OCI-M1 (cell line): Measurements from ENCODE around the gene KCNK17.
"Not testable (repeated sequence)": the region's sequence is repeated elsewhere in the genome, so short reads cannot be mapped to it uniquely, and the experiment has no call there.

Source experiments
- DNase-seq: peaks from one replicate; lab custom pipeline; 2025; lab: John Stamatoyannopoulos, UW

The KCNK17 gene

GRCh38 chr6:39302011-39302410 is 12.2 kb downstream of the KCNK17 start:
- no peak for DNase-seq

GRCh38 chr6:39301606-39302005 is 12.6 kb downstream of the KCNK17 start:
- peak; percentile 14 for DNase-seq

GRCh38 chr6:39300739-39301138 is 13.5 kb downstream of the KCNK17 start:
- peak; percentile 87 for DNase-seq

DNA sequence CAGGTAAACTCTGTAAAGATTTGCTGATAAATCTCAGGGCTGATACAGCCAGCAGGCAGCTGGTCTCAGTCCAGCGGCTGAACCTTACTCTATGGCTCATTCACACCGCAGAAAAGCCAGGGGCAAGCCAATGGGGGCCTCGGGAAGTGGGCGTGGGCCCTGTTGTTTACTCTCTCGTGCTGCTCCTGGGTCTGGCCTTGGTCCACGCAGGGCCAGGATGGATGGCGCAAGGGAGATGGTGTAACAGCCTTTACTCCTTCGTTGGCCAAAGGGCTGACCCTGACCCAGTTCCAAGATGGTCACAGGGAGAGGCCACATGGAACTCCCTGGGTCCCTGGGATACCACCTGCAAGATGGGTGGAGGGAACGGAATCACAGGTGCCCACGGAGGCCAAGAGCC is 16.2 kb downstream of the KCNK17 start:
- DNase-seq = no peak

DNA sequence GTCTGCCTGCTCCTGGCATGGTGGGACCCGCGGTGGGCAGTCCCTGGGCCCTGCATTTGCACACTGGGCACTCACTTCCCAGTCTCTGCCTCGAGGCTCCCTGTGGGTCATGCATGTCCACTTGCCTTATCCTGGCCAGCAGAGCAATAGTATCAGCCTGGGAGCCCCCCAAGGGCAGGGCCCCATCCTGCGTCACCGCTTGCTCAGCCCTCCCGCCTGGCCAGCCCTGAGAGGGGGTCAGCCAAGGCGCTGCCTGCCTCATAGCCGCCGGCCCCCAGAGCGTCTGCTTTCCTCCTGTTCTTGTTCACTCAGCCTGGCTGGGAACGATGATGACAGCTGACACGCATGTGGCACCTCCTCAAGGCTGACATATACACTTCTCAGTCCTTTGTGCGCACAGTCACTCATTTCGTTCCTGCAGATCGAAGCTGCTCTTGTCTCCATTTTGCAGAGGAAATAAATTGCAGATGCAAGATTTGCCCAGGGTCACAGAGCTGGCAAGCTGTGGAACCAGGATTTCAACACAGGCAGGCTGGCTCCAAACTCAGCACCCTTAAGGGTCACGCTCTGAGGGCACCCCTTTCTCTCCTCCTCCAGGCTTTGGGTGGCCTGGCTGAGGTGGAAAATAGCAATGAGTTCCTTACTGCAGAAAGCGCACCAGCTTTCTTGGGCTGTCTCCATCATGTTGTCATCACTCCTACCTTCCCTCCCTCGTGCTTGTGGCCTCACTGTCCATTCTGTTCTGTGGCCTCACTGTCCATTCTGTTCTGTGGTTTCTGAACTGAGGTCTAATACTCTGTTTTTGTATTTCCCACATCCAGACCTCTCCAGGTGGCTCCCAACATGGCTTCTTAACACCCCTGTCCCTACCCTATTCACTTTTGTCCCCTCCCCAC is 17.2 kb downstream of the KCNK17 start:
- DNase-seq = no peak

DNA sequence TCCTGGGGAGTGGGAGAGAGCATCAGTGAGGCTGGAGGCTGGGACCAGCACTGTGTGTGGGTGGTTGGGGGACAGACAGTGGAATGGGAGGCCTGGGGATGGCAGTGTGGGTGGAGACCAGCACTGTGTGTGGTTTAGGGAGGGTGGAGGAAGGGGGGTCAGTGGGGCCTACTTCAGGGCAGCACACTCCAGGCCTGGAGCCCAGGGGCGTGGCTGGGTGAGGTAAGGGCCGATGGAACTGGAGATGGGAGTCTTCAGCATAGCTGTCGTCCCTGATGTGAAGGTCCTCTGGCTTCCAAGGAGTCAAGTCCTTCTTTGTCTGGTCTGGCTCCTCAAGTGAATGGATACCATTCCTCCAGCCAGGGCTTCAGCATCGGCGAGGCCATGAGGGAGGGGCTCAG is 18.6 kb downstream of the KCNK17 start:
- no peak for DNase-seq

DNA sequence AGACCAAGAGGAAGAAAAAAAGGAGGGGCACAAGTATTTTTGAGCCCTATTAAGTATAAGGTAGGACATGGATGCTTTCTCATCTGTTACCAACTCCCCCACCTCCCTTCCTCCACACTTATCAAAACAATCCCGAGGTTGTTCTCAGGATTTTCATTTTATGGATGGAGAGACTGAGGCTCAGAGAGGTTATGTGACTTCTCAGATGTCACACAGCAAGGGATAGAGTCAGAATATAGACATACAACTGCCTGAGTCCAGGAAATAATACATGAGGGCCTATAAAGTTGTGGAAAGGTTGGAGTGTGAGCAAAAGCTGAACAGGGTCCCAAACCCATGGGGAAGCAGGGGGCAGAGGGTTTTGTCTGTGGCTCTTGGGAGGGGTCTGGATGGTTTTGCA is 19.3 kb downstream of the KCNK17 start:
- no peak for DNase-seq

GRCh38 chr6:39294133-39294532 is 20.1 kb downstream of the KCNK17 start:
- no peak for DNase-seq

DNA sequence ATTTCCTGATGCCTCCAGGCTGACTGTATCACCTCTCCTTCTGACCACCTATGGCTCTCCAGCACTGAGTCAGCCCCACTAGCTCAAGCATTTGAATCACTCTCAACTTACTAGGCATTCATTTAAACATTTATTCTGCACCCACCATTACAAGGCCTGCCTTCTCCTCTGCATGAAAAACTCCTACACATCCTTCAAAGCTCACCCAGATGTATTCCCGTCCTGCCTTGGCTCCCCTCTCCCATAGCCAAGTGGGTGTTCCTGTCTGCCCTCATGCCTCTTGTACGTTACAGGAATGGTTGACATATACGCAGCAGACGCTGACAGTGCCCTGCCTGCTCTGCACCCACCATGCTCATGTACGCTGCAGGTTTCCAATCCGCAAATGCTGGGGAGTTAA is 21.6 kb downstream of the KCNK17 start:
- no peak for DNase-seq

GRCh38 chr6:39289490-39289889 is 24.7 kb downstream of the KCNK17 start:
- DNase-seq = no peak

GRCh38 chr6:39287601-39288000 is 26.6 kb downstream of the KCNK17 start:
- DNase-seq = no peak

DNA sequence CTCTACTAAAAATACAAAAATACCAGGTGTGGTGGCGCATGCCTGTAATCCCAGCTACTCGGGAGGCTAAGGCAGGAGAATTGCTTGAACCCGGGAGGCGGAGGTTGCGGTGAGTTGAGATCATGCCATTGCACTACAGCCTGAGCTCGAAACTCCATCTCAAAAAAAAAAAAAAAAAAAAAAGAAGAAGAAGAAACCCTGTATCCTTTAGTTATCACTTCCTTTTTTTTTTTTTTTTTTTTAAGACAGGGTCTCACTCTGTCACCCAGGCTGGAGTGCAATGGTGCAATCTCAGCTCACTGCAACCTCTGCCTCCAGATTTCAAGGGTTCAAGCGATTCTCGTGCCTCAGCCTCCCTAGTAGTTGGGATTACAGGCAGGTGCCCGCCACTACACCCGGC is 27.6 kb downstream of the KCNK17 start:
- DNase-seq = not testable (repeated sequence)

DNA sequence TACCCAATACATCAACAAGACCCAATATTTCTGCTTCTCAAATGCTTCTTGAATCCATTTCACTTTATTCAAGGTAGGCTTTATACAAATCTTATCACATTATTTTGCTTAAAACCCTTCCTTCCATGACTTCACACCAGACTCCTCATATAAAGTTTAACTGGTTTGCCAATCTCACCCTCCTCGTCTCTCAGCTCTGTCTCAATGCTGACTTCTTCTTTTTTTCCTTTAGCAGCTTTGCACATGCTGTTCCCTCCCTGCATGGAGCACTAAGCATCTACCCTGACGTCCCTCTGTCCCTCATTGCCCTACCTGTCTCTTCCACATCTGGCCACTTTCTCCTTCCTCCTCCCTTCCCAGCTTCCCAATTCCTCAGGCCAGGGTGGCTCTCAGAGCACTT is 31.4 kb downstream of the KCNK17 start:
- DNase-seq = peak; percentile 18

- DNase-seq = no peak
Observed at GRCh38 chr6:39281312-39281980, 32.8 kb downstream of the KCNK17 start.

GRCh38 chr6:39280247-39280731 is 33.9 kb downstream of the KCNK17 start:
- no peak for DNase-seq

DNA sequence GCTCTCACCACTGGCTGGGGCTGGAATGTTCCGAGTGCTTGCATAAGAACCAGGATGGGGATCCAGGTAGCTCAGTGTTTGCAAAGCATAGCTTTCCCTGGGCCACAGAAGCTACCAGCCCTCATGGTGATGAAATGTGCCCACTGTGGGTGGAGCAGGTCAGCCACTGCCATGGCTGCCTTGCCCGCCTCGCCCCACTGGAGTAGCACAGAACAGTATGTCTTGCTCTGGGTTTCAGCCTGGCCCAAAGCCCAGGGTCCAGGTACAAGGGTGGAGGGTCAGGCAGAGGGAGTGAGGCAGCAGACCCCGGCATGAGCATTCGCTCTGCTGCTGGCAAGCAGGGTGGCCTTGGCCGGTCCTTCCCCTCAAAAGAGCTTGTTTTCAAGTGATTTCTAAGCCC is 34.7 kb downstream of the KCNK17 start:
- DNase-seq = no peak

DNA sequence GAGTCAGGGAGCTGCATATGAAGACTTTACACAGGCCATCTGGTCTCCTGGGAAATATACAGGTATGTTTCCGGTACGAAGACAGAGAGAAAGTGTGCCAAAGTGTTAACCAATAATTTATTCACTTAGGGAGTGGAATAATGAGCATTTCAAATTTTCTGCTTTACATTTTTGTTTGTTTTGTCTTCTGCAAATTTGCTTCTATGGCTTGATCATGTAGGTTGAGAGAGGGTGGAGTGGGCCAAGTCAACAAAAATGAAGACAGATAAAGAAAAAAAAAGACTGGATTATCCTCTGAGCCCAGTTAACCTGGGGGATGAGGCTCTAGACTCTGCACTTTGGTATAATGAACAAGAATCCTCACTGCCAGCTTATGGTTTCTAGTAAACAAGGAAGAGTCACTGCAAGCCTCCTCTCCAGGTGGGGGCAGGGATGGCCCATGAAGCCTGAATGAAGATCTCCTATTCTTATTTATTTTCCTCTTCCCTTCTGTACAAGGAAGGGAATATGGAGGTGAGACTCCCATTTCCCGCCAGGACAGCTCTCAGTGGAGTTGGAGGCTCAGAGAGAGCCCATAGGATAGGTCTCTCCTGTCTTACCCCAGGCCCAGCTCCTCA is 37.7 kb downstream of the KCNK17 start:
- DNase-seq = no peak

DNA sequence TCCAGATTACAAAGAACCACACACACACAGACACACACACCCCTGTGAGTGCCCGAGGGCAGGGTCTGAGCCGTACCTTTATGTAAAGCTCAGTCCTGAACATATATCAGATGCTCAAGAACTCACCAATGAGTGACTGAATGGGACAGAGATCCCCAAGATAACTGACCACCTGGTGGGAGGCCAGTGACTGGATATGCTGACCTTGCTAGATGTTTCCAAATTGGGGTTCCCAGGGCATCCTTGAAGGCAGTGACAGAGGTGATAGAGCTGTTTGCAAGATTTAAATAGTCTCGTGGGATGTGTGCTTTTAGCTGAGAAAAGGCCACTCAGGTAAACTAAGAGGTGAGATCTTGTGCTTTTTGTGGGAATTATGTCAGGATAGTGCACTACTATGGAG is 39.3 kb downstream of the KCNK17 start:
- DNase-seq = no peak

- no peak for DNase-seq
Observed at GRCh38 chr6:39274471-39274870, 39.7 kb downstream of the KCNK17 start.

DNA sequence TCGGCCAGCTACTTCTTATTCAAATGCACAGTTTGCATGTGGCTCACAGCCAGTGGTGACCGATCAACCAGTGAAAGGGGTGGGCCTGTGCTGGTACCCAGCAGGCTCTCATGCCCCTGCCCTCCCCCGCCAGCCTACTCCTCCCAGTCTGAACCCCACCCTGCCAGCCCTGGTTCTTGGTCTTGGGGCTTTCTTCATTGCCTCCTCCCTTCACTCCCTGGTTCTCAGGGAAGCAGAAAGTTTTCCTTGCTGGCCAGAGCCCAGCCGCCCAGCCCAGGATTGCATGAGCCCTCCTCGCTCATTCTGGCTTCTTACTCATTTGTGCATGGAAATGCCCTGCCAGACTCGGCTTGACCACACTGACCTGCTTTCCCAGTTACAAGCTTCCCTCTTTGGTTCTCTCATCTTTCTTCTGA is 40.8 kb downstream of the KCNK17 start:
- no peak for DNase-seq

DNA sequence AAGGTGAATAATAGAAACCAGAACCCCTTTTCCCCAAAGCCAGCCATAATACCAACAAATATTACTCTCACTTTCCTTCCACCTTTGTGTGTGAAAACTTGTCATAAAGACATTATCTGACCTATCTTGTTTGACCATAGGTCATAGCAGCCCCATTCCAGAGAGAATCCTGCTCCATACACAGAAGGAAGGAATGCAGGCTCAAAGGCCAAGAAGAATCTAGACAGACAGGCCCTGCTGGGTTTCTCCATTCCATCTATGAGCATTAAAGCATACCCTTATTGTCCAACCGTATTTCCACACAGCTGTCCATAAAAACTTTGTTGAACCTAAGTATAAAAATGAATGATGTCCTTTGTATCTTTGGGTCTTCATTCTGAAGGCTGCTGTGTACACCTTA is 44.3 kb downstream of the KCNK17 start:
- DNase-seq = no peak

GRCh38 chr6:39268721-39269120 is 45.5 kb downstream of the KCNK17 start:
- no peak for DNase-seq

- DNase-seq = no peak
Observed at GRCh38 chr6:39268171-39268570, 46.0 kb downstream of the KCNK17 start.
